ENCODE results near the gene EPN1. TPM values are rescaled to one million over a fixed set of nuclear protein-coding genes. Genes with fewer than 3 reads are reported as not detected.
"Not testable (repeated sequence)": the region's sequence is repeated elsewhere in the genome, so short reads cannot be mapped to it uniquely, and the experiment has no call there.

The EPN1 gene
- total and polyA plus RNA-seq, 5 donors from 2014 or later: 6.3 to 46.1 (median 8.1) TPM

DNA sequence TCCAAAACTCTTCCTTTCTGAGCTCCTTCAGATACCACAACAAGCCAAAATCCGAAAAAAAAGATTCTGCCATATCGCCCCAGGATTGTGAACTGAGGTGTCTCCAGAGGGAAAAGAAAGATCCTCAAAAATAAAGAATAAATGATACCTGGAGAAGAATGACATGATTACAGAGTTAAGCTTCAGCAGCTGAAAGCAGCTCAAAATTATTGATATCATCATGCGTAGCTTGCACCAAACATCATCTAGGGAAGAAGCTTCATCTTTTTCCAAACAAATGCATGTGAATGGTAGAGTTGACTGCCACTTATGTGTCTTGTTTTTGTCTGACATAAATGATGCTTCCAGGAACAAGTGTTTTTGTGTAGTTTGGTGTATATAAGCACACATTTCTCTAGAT lies 63.3 kb downstream of the EPN1 start, which contains the start of gene NLRP9:
Gene NLRP9, minus strand, starts transcription at position 101 of the 400 bp plus-strand sequence. Its CDS starts 28 bp downstream, at position 73.
- H3K4me3 ChIP-seq (ENCODE audit: low read depth, low read length): no peak within 1 kb of the TSS
- ATAC-seq (ENCODE audit: low read depth in 2 of 2): no peak
- peaks cover 3% of the 10 kb centered on the region for H3K27me3 ChIP-seq (ENCODE audit: control insufficient read depth, insufficient read depth, low read length)
- peaks cover 5% of the 10 kb centered on the region for H3K27me3 Mint-ChIP-seq
- H3K9me3 ChIP-seq (ENCODE audit: control insufficient read depth in 2 of 2, low read length in 2 of 2): no peaks in the 10 kb centered on the region
- H3K36me3 ChIP-seq (ENCODE audit: control insufficient read depth, insufficient read depth, low read length): no peaks in the 10 kb centered on the region
- DNase-seq: no peak
- H3K4me1 ChIP-seq (ENCODE audit: control insufficient read depth, insufficient read depth, low read length, poor library complexity, severe bottlenecking): no peaks in the 10 kb centered on the region
- H3K27ac ChIP-seq (ENCODE audit: insufficient read depth, low read length, poor library complexity, severe bottlenecking): no peak within 1 kb of the TSS
- peaks cover 0 to 2% (median 0%) of the 10 kb centered on the region in 7 donors for H3K9me3 Mint-ChIP-seq
- no peaks in the 10 kb centered on the region for H3K36me3 Mint-ChIP-seq
- no peaks in the 10 kb centered on the region for H3K4me1 Mint-ChIP-seq
- no peak within 1 kb of the TSS for H3K4me3 Mint-ChIP-seq
- no peak within 1 kb of the TSS for H3K27ac Mint-ChIP-seq

DNA sequence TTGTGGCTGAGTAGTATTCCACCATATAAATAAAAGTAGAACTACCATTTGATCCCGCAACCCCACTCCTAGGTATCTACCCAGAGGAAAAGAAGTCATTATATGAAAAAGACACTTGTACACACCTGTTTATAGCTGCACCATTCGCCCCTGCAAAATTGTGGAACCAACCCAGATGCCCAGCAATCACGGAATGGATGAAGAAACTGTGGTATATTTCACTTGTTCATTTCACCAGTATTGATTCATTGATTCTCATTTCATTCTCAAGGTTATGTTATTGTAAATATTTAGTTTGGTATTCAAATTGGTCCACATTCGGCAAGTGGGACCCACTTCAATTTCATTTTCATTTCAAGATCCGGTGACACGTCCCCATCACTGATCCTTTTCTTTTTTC lies 75.7 kb downstream of the EPN1 start:
- Mint-ChIP-seq H3K27me3 (no peaks in the 10 kb centered on the region), H3K4me3 (no peak overlapping the region), H3K27ac (no peak overlapping the region), H3K9me3 (peaks cover 0 to 3% (median 0%) of the 10 kb centered on the region in 7 donors), H3K4me1 (no peaks in the 10 kb centered on the region), H3K36me3 (no peaks in the 10 kb centered on the region)
- Histone ChIP-seq H3K27ac (ENCODE audit: insufficient read depth, low read length, poor library complexity, severe bottlenecking) (no peak overlapping the region), H3K4me3 (ENCODE audit: low read depth, low read length) (no peak overlapping the region), H3K4me1 (ENCODE audit: control insufficient read depth, insufficient read depth, low read length, poor library complexity, severe bottlenecking) (no peaks in the 10 kb centered on the region), H3K9me3 (ENCODE audit: control insufficient read depth in 2 of 2, low read length in 2 of 2) (no peaks in the 10 kb centered on the region), H3K27me3 (ENCODE audit: control insufficient read depth, insufficient read depth, low read length) (no peaks in the 10 kb centered on the region), H3K36me3 (ENCODE audit: control insufficient read depth, insufficient read depth, low read length) (no peaks in the 10 kb centered on the region)
- ATAC-seq (ENCODE audit: low read depth in 2 of 2) (no peak), DNase-seq (no peak)

DNA sequence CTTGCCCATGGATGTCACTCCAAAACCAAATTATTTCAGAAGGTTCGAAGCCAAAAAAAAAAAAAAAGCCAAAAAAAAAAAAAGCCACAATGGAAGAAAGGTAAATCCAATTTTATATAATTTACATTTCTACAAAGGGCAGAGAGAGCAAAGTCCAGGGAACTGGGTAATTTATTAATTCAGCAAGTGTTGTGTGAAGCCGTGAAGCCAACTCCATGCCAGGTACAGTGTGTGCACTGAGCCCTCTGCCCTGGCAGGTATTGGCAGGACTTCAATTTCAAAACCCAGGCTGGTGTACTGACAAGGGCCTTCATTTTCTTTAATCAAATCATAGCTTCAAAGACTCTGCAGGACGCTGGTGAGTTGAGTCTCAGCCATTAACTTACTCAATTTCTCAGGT lies 78.4 kb downstream of the EPN1 start:
- Mint-ChIP-seq H3K9me3 (peaks cover 0 to 4% (median 2%) of the 10 kb centered on the region in 7 donors), H3K27me3 (no peaks in the 10 kb centered on the region), H3K36me3 (no peaks in the 10 kb centered on the region), H3K4me3 (no peak overlapping the region), H3K27ac (no peak overlapping the region), H3K4me1 (no peaks in the 10 kb centered on the region)
- no peak overlapping the region for H3K4me3 ChIP-seq (ENCODE audit: low read depth, low read length)
- H3K9me3 ChIP-seq (ENCODE audit: control insufficient read depth in 2 of 2, low read length in 2 of 2): no peaks in the 10 kb centered on the region
- no peaks in the 10 kb centered on the region for H3K36me3 ChIP-seq (ENCODE audit: control insufficient read depth, insufficient read depth, low read length)
- H3K27me3 ChIP-seq (ENCODE audit: control insufficient read depth, insufficient read depth, low read length): no peaks in the 10 kb centered on the region
- no peaks in the 10 kb centered on the region for H3K4me1 ChIP-seq (ENCODE audit: control insufficient read depth, insufficient read depth, low read length, poor library complexity, severe bottlenecking)
- ATAC-seq (ENCODE audit: low read depth in 2 of 2) (no peak), DNase-seq (no peak)
- no peak overlapping the region for H3K27ac ChIP-seq (ENCODE audit: insufficient read depth, low read length, poor library complexity, severe bottlenecking)

DNA sequence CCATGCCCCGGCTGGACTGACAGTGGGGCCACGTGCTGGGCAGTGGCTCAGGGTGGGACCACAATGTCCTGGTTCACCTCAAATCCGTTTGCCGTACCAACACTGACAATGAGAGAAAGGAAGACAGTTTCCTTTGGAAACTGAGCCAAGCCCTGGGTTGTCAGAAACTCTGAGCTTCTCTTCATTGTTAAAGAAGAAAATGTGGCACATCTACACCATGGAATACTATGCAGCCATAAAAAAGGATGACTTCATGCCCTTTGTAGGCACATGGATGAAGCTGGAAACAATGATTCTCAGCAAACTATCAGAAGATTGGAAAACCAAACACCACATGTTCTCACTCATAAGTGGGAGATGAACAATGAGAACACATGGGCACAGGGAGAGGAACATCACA lies 81.8 kb downstream of the EPN1 start:
- H3K9me3 ChIP-seq (ENCODE audit: control insufficient read depth in 2 of 2, low read length in 2 of 2); H3K36me3 Mint-ChIP-seq; H3K9me3 Mint-ChIP-seq; DNase-seq; H3K4me3 ChIP-seq (ENCODE audit: low read depth, low read length); H3K4me3 Mint-ChIP-seq; H3K27me3 ChIP-seq (ENCODE audit: control insufficient read depth, insufficient read depth, low read length); H3K4me1 Mint-ChIP-seq; ATAC-seq (ENCODE audit: low read depth in 2 of 2); H3K27me3 Mint-ChIP-seq; H3K27ac Mint-ChIP-seq; H3K27ac ChIP-seq (ENCODE audit: insufficient read depth, low read length, poor library complexity, severe bottlenecking); H3K36me3 ChIP-seq (ENCODE audit: control insufficient read depth, insufficient read depth, low read length); H3K4me1 ChIP-seq (ENCODE audit: control insufficient read depth, insufficient read depth, low read length, poor library complexity, severe bottlenecking): not testable (repeated sequence)

DNA sequence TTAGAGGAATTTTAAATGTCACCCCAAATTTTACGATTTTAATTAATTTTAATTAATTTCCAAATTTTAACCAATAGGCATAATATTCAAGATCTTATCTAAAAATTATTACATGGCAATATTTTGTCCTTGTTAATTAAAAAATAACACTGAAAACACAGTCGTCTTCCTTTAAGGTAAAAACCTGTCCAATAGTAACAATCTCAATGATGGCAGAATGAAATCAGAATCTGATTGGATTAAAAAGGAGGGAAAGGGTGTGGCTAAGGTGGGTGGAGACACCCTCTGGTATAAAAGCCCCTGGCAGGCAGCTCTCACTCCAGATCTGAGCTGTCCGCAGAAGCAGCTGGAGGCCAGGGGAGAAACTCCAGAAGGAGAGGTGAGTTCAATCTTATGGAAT lies 83.8 kb downstream of the EPN1 start, which contains the start of gene RFPL4A:
Gene RFPL4A, plus strand, starts transcription at position 301 of the 400 bp plus-strand sequence. CDS start 2,704 bp downstream, outside the sequence.
- H3K36me3 ChIP-seq (ENCODE audit: control insufficient read depth, insufficient read depth, low read length); DNase-seq; H3K27me3 ChIP-seq (ENCODE audit: control insufficient read depth, insufficient read depth, low read length); H3K9me3 Mint-ChIP-seq; H3K36me3 Mint-ChIP-seq; H3K4me3 Mint-ChIP-seq; H3K4me1 ChIP-seq (ENCODE audit: control insufficient read depth, insufficient read depth, low read length, poor library complexity, severe bottlenecking); ATAC-seq (ENCODE audit: low read depth in 2 of 2); H3K4me3 ChIP-seq (ENCODE audit: low read depth, low read length); H3K27ac Mint-ChIP-seq; H3K27me3 Mint-ChIP-seq; H3K9me3 ChIP-seq (ENCODE audit: control insufficient read depth in 2 of 2, low read length in 2 of 2); H3K4me1 Mint-ChIP-seq; H3K27ac ChIP-seq (ENCODE audit: insufficient read depth, low read length, poor library complexity, severe bottlenecking): not testable (repeated sequence)

Other genes starting within 250 kb of the EPN1 start
- not detected for gene SHISA7, start 231.9 kb upstream of the EPN1 start, total RNA-seq
- not detected for gene SHISA7, start 231.9 kb upstream of the EPN1 start, polyA plus RNA-seq
- gene ISOC2, start 213.6 kb upstream of the EPN1 start, total RNA-seq: 6.3 TPM
- gene ISOC2, start 213.6 kb upstream of the EPN1 start, polyA plus RNA-seq: 10 to 100 TPM; 24.7 to 34.1 (median 28.1) TPM
- not detected for gene C19orf85, start 210.5 kb upstream of the EPN1 start, total RNA-seq
- not detected for gene C19orf85, start 210.5 kb upstream of the EPN1 start, polyA plus RNA-seq
- 23.9 TPM for gene ZNF628, start 198.6 kb upstream of the EPN1 start, total RNA-seq
- gene ZNF628, start 198.6 kb upstream of the EPN1 start, polyA plus RNA-seq: under 1 TPM; 0.05 to 0.22 (median 0.09) TPM
- 9.2 TPM for gene NAT14, start 190.0 kb upstream of the EPN1 start, total RNA-seq
- 1 to 10 TPM; 3.3 to 5.1 (median 4.1) TPM for gene NAT14, start 190.0 kb upstream of the EPN1 start, polyA plus RNA-seq
- gene SSC5D, start 186.8 kb upstream of the EPN1 start, total RNA-seq: 0.27 TPM
- gene SSC5D, start 186.8 kb upstream of the EPN1 start, polyA plus RNA-seq: not detected
- not detected for gene SBK2, start 138.1 kb upstream of the EPN1 start, total RNA-seq
- not detected for gene SBK2, start 138.1 kb upstream of the EPN1 start, polyA plus RNA-seq
- gene SBK3, start 129.7 kb upstream of the EPN1 start, total RNA-seq: not detected
- gene SBK3, start 129.7 kb upstream of the EPN1 start, polyA plus RNA-seq: not detected
- gene ZNF579, start 94.4 kb upstream of the EPN1 start, total RNA-seq: 4.2 TPM
- under 1 TPM in 3 of 4 donors, not detected in 1; 0.13 to 0.24 (median 0.14) TPM for gene ZNF579, start 94.4 kb upstream of the EPN1 start, polyA plus RNA-seq
- gene FIZ1, start 75.7 kb upstream of the EPN1 start, total RNA-seq: 13.0 TPM
- 1 to 10 TPM; 1.3 to 3.5 (median 1.5) TPM for gene FIZ1, start 75.7 kb upstream of the EPN1 start, polyA plus RNA-seq
- gene ZNF524, start 74.9 kb upstream of the EPN1 start, total RNA-seq: 13.7 TPM
- gene ZNF524, start 74.9 kb upstream of the EPN1 start, polyA plus RNA-seq: 10 to 100 TPM; 38.5 to 53.7 (median 44.5) TPM
- 12.8 TPM for gene ZNF865, start 69.6 kb upstream of the EPN1 start, total RNA-seq
- gene ZNF865, start 69.6 kb upstream of the EPN1 start, polyA plus RNA-seq: under 1 TPM; 0.05 to 0.13 (median 0.10) TPM
- gene ZNF784, start 50.7 kb upstream of the EPN1 start, total RNA-seq: 11.1 TPM
- gene ZNF784, start 50.7 kb upstream of the EPN1 start, polyA plus RNA-seq: 1 to 10 TPM; 1.0 to 2.4 (median 1.6) TPM
- gene ZNF580, start 34.2 kb upstream of the EPN1 start, total RNA-seq: 30.8 TPM
- 10 to 100 TPM; 14.3 to 18.9 (median 16.0) TPM for gene ZNF580, start 34.2 kb upstream of the EPN1 start, polyA plus RNA-seq
- gene ZNF581, start 31.6 kb upstream of the EPN1 start, total RNA-seq: 23.7 TPM
- 10 to 100 TPM; 26.5 to 36.6 (median 35.1) TPM for gene ZNF581, start 31.6 kb upstream of the EPN1 start, polyA plus RNA-seq
- 0.99 TPM for gene CCDC106, start 27.0 kb upstream of the EPN1 start, total RNA-seq
- gene CCDC106, start 27.0 kb upstream of the EPN1 start, polyA plus RNA-seq: 1 to 10 TPM in 1 of 4 donors, under 1 TPM in 3; 0.22 to 1.0 (median 0.51) TPM
- gene U2AF2, start 20.2 kb upstream of the EPN1 start, total RNA-seq: 283 TPM
- gene U2AF2, start 20.2 kb upstream of the EPN1 start, polyA plus RNA-seq: 1 to 10 TPM; 7.2 to 9.3 (median 8.2) TPM
- gene NLRP9, start 63.2 kb downstream of the EPN1 start, total RNA-seq: not detected
- not detected for gene NLRP9, start 63.2 kb downstream of the EPN1 start, polyA plus RNA-seq
- not detected for gene RFPL4A, start 83.9 kb downstream of the EPN1 start, total RNA-seq
- not detected for gene RFPL4A, start 83.9 kb downstream of the EPN1 start, polyA plus RNA-seq
- gene RFPL4AL1, start 93.9 kb downstream of the EPN1 start, total RNA-seq: not detected
- gene RFPL4AL1, start 93.9 kb downstream of the EPN1 start, polyA plus RNA-seq: not detected
- gene NLRP11, start 156.8 kb downstream of the EPN1 start, total RNA-seq: not detected
- not detected for gene NLRP11, start 156.8 kb downstream of the EPN1 start, polyA plus RNA-seq
- not detected for gene NLRP4, start 161.3 kb downstream of the EPN1 start, total RNA-seq
- gene NLRP4, start 161.3 kb downstream of the EPN1 start, polyA plus RNA-seq: not detected

Data from CD4-positive, CD25-positive, alpha-beta regulatory T cell (primary cell).